Central memory CD8-positive, alpha-beta T cell (primary cell): ENCODE data around the gene NEB.
A peak's percentile ranks its signal among the peaks of the same experiment; 100 is the strongest.

Source experiments
- ATAC-seq: fragments of 150-1000 bp; cut with Tn5 transposase; replicated peaks from 2 replicates; pipeline ENCODE4 v1.10.0; 2022; ENCODE audit warnings: mild to moderate bottlenecking, moderate FRiP score, moderate number of reproducible peaks; ENCODE audit not compliant: poor library complexity, severe bottlenecking; ENCODE audit errors: extremely low read depth
- DNase-seq, 2 donors: peaks; one replicate each; pipeline ENCODE4 v3.0.0; 2021; ENCODE audit warnings: low spot score in 2 of 2
- H3K27ac Mint-ChIP-seq: one replicate; pipeline ENCODE4 v1.8.0; 2022; ENCODE audit warnings: low read depth, mild to moderate bottlenecking, moderate library complexity, mixed read lengths
- H3K27me3 Mint-ChIP-seq: one replicate; pipeline ENCODE4 v1.8.0; 2022; ENCODE audit warnings: mixed read lengths
- H3K36me3 Mint-ChIP-seq: one replicate; pipeline ENCODE4 v1.8.0; 2022; ENCODE audit warnings: mild to moderate bottlenecking, moderate library complexity, mixed read lengths; ENCODE audit not compliant: insufficient read depth
- H3K4me1 Mint-ChIP-seq: one replicate; pipeline ENCODE4 v1.8.0; 2022; ENCODE audit warnings: mixed read lengths
- H3K4me3 Mint-ChIP-seq: one replicate; pipeline ENCODE4 v1.8.0; 2022; ENCODE audit warnings: mild to moderate bottlenecking, moderate library complexity, mixed read lengths
- H3K9me3 Mint-ChIP-seq: one replicate; pipeline ENCODE4 v1.8.0; 2022; ENCODE audit warnings: mixed read lengths

The NEB gene

GRCh38 chr2:151670846-151671597 is 63.3 kb downstream of the NEB start:
- H3K4me1 Mint-ChIP-seq: peaks cover 24% of the 10 kb centered on the region
- H3K27ac Mint-ChIP-seq: no peak overlapping the region
- ATAC-seq (no peak), DNase-seq (no peak)
- H3K36me3 Mint-ChIP-seq: no peaks in the 10 kb centered on the region
- H3K4me3 Mint-ChIP-seq: no peak overlapping the region
- H3K27me3 Mint-ChIP-seq: no peaks in the 10 kb centered on the region
- H3K9me3 Mint-ChIP-seq: no peaks in the 10 kb centered on the region

- H3K36me3 Mint-ChIP-seq: no peaks in the 10 kb centered on the region
- no peak for DNase-seq
These were observed 63.9 kb downstream of the NEB start for GRCh38 chr2:151670346-151670745.

GRCh38 chr2:151669585-151670081 is 64.6 kb downstream of the NEB start:
- no peak for DNase-seq
- Mint-ChIP-seq H3K36me3 (no peaks in the 10 kb centered on the region), H3K4me3 (peak overlapping the region; percentile 5), H3K9me3 (no peaks in the 10 kb centered on the region), H3K27me3 (no peaks in the 10 kb centered on the region), H3K27ac (peak overlapping the region; percentile 33), H3K4me1 (peaks cover 24% of the 10 kb centered on the region)
- peak; percentile 78 for ATAC-seq

More at GRCh38 chr2:151670346-151670745, 63.9 kb downstream of the NEB start:
- peak overlapping the region; percentile 33 for H3K27ac Mint-ChIP-seq
- no peaks in the 10 kb centered on the region for H3K9me3 Mint-ChIP-seq
- no peak for ATAC-seq
- peaks cover 24% of the 10 kb centered on the region for H3K4me1 Mint-ChIP-seq
- H3K4me3 Mint-ChIP-seq: no peak overlapping the region
- no peaks in the 10 kb centered on the region for H3K27me3 Mint-ChIP-seq

GRCh38 chr2:151668737-151669136 is 65.5 kb downstream of the NEB start:
- no peak overlapping the region for H3K4me3 Mint-ChIP-seq
- DNase-seq (no peak), ATAC-seq (no peak)
- no peaks in the 10 kb centered on the region for H3K27me3 Mint-ChIP-seq
- H3K27ac Mint-ChIP-seq: no peak overlapping the region
- H3K4me1 Mint-ChIP-seq: peaks cover 24% of the 10 kb centered on the region
- H3K36me3 Mint-ChIP-seq: no peaks in the 10 kb centered on the region
- no peaks in the 10 kb centered on the region for H3K9me3 Mint-ChIP-seq

- H3K4me1 Mint-ChIP-seq: peaks cover 21% of the 10 kb centered on the region
- ATAC-seq (no peak), DNase-seq (no peak)
- no peaks in the 10 kb centered on the region for H3K9me3 Mint-ChIP-seq
- H3K27ac Mint-ChIP-seq: no peak overlapping the region
- H3K27me3 Mint-ChIP-seq: no peaks in the 10 kb centered on the region
- no peaks in the 10 kb centered on the region for H3K36me3 Mint-ChIP-seq
- no peak overlapping the region for H3K4me3 Mint-ChIP-seq
These were observed 68.3 kb downstream of the NEB start for GRCh38 chr2:151665959-151666358.

GRCh38 chr2:151664520-151664919 is 69.8 kb downstream of the NEB start:
- ATAC-seq: no peak
- H3K27ac Mint-ChIP-seq: no peak overlapping the region
- no peaks in the 10 kb centered on the region for H3K9me3 Mint-ChIP-seq
- no peak for DNase-seq
- no peak overlapping the region for H3K4me3 Mint-ChIP-seq
- H3K36me3 Mint-ChIP-seq: no peaks in the 10 kb centered on the region
- no peaks in the 10 kb centered on the region for H3K27me3 Mint-ChIP-seq
- peaks cover 7% of the 10 kb centered on the region for H3K4me1 Mint-ChIP-seq

- H3K27me3 Mint-ChIP-seq: no peaks in the 10 kb centered on the region
- H3K9me3 Mint-ChIP-seq: no peaks in the 10 kb centered on the region
- no peak overlapping the region for H3K4me3 Mint-ChIP-seq
- no peak overlapping the region for H3K27ac Mint-ChIP-seq
- no peaks in the 10 kb centered on the region for H3K4me1 Mint-ChIP-seq
- H3K36me3 Mint-ChIP-seq: no peaks in the 10 kb centered on the region
- DNase-seq (no peak), ATAC-seq (no peak)
These were observed 72.7 kb downstream of the NEB start for GRCh38 chr2:151661625-151662024.

- DNase-seq (no peak), ATAC-seq (no peak)
- H3K36me3 Mint-ChIP-seq: no peaks in the 10 kb centered on the region
- H3K27ac Mint-ChIP-seq: no peak overlapping the region
- H3K4me1 Mint-ChIP-seq: no peaks in the 10 kb centered on the region
- no peak overlapping the region for H3K4me3 Mint-ChIP-seq
- no peaks in the 10 kb centered on the region for H3K27me3 Mint-ChIP-seq
- no peaks in the 10 kb centered on the region for H3K9me3 Mint-ChIP-seq
These were observed 76.2 kb downstream of the NEB start for GRCh38 chr2:151658081-151658480.

GRCh38 chr2:151657667-151658076 is 76.6 kb downstream of the NEB start:
- no peaks in the 10 kb centered on the region for H3K9me3 Mint-ChIP-seq
- no peak overlapping the region for H3K27ac Mint-ChIP-seq
- no peaks in the 10 kb centered on the region for H3K36me3 Mint-ChIP-seq
- no peak for ATAC-seq
- no peak overlapping the region for H3K4me3 Mint-ChIP-seq
- no peaks in the 10 kb centered on the region for H3K27me3 Mint-ChIP-seq
- DNase-seq: no peak
- no peaks in the 10 kb centered on the region for H3K4me1 Mint-ChIP-seq

GRCh38 chr2:151655663-151656398 is 78.4 kb downstream of the NEB start:
- no peaks in the 10 kb centered on the region for H3K27me3 Mint-ChIP-seq
- H3K4me1 Mint-ChIP-seq: no peaks in the 10 kb centered on the region
- no peaks in the 10 kb centered on the region for H3K9me3 Mint-ChIP-seq
- no peak overlapping the region for H3K4me3 Mint-ChIP-seq
- ATAC-seq (no peak), DNase-seq (no peak)
- H3K36me3 Mint-ChIP-seq: no peaks in the 10 kb centered on the region
- no peak overlapping the region for H3K27ac Mint-ChIP-seq

- no peaks in the 10 kb centered on the region for H3K9me3 Mint-ChIP-seq
These were observed 79.4 kb downstream of the NEB start for GRCh38 chr2:151654891-151655290.

GRCh38 chr2:151654085-151654484 is 80.2 kb downstream of the NEB start:
- no peak overlapping the region for H3K27ac Mint-ChIP-seq
- no peaks in the 10 kb centered on the region for H3K27me3 Mint-ChIP-seq
- no peak for DNase-seq
- no peaks in the 10 kb centered on the region for H3K36me3 Mint-ChIP-seq
- H3K4me3 Mint-ChIP-seq: no peak overlapping the region
- no peaks in the 10 kb centered on the region for H3K4me1 Mint-ChIP-seq
- no peak for ATAC-seq
- no peaks in the 10 kb centered on the region for H3K9me3 Mint-ChIP-seq

More at GRCh38 chr2:151654891-151655290, 79.4 kb downstream of the NEB start:
- H3K27ac Mint-ChIP-seq: no peak overlapping the region
- no peak for ATAC-seq
- H3K36me3 Mint-ChIP-seq: no peaks in the 10 kb centered on the region
- no peaks in the 10 kb centered on the region for H3K4me1 Mint-ChIP-seq
- H3K27me3 Mint-ChIP-seq: no peaks in the 10 kb centered on the region
- DNase-seq: no peak
- no peak overlapping the region for H3K4me3 Mint-ChIP-seq

- Mint-ChIP-seq H3K4me1 (no peaks in the 10 kb centered on the region), H3K9me3 (no peaks in the 10 kb centered on the region)
These were observed 83.0 kb downstream of the NEB start for GRCh38 chr2:151651274-151651673.

More at GRCh38 chr2:151651274-151651673, 83.0 kb downstream of the NEB start:
- Mint-ChIP-seq H3K36me3 (no peaks in the 10 kb centered on the region), H3K27ac (no peak overlapping the region), H3K4me3 (no peak overlapping the region), H3K27me3 (no peaks in the 10 kb centered on the region)
- DNase-seq (no peak), ATAC-seq (no peak)
